WTC11 (cell line): Measurements from ENCODE around the gene CRAMP1. TPM values are rescaled to one million over a fixed set of nuclear protein-coding genes. Genes with fewer than 3 reads are reported as not detected.
A peak's percentile ranks its signal among the peaks of the same experiment; 100 is the strongest.

Experiments
- ATAC-seq: fragments of 200-7000 bp; cut with Tn5 transposase; 2 replicates; pipeline ENCODE4 v1.10.0; 2021; ENCODE audit warnings: mild to moderate bottlenecking, moderate library complexity
- CTCF ChIA-PET: fragments of 300-600 bp; sonication (Branson Sonifier 250); formaldehyde crosslinking; loops from one replicate; lab custom pipeline; 2021; ENCODE audit warnings: antibody characterized with exemption; lab: Charles Lee
- POLR2A ChIA-PET: fragments of 350-600 bp; sonication (Branson Sonifier 250); formaldehyde crosslinking; loops from one replicate; lab custom pipeline; 2021; ENCODE audit warnings: antibody characterized with exemption; lab: Charles Lee
- DNase-seq: peaks from one replicate; pipeline ENCODE4 v3.0.0; 2021; ENCODE audit warnings: low spot score
- H3K27ac Mint-ChIP-seq: 2 replicates; pipeline ENCODE4 v1.8.0; 2021; ENCODE audit warnings: mixed read lengths
- H3K27me3 Mint-ChIP-seq: 2 replicates; pipeline ENCODE4 v1.8.0; 2021; ENCODE audit warnings: low read depth, mild to moderate bottlenecking, moderate library complexity, mixed read lengths
- H3K36me3 Mint-ChIP-seq: 2 replicates; pipeline ENCODE4 v1.8.0; 2021; ENCODE audit warnings: mixed read lengths
- H3K4me1 Mint-ChIP-seq: 2 replicates; pipeline ENCODE4 v1.8.0; 2022; ENCODE audit warnings: mixed read lengths
- H3K4me3 Mint-ChIP-seq: 2 replicates; pipeline ENCODE4 v1.8.0; 2021; ENCODE audit warnings: mild to moderate bottlenecking, moderate library complexity, mixed read lengths
- H3K9me3 Mint-ChIP-seq: 2 replicates; pipeline ENCODE4 v1.8.0; 2021; ENCODE audit warnings: mixed read lengths
- FOXK1 ChIP-seq: sonication (generic); formaldehyde crosslinking; IDR thresholded peaks from 2 replicates; pipeline ENCODE4 v1.8.0; 2022; ENCODE audit warnings: mild to moderate bottlenecking, moderate library complexity, missing genetic modification reagents
- FOXP1 ChIP-seq: sonication (generic); formaldehyde crosslinking; IDR thresholded peaks from 2 replicates; pipeline ENCODE4 v1.8.0; 2022; ENCODE audit warnings: missing genetic modification reagents, mild to moderate bottlenecking, moderate library complexity, borderline replicate concordance
- OVOL2 ChIP-seq: fragments of 250-450 bp; sonication (Bioruptor Pico); IDR thresholded peaks from 2 replicates; pipeline ENCODE4 v1.9.0; 2021; ENCODE audit warnings: mild to moderate bottlenecking, borderline replicate concordance
- RORB ChIP-seq: fragments of 250-450 bp; sonication (Bioruptor Pico); IDR thresholded peaks from 2 replicates; pipeline ENCODE4 v1.9.0; 2021; ENCODE audit warnings: mild to moderate bottlenecking
- SMAD3 ChIP-seq: sonication (generic); formaldehyde crosslinking; IDR thresholded peaks from 2 replicates; pipeline ENCODE4 v1.8.0; 2022; ENCODE audit warnings: missing genetic modification reagents, mild to moderate bottlenecking, borderline replicate concordance
- TP53 ChIP-seq: sonication (generic); formaldehyde crosslinking; IDR thresholded peaks from 2 replicates; pipeline ENCODE4 v1.8.1; 2023; ENCODE audit warnings: mild to moderate bottlenecking, missing genetic modification reagents
- ZNF121 ChIP-seq: sonication (generic); formaldehyde crosslinking; IDR thresholded peaks from 2 replicates; pipeline ENCODE4 v1.8.0; 2023; ENCODE audit warnings: missing genetic modification reagents
- ZNF396 ChIP-seq: fragments of 250-450 bp; sonication (Bioruptor Pico); IDR thresholded peaks from 2 replicates; pipeline ENCODE4 v1.8.0; 2021; ENCODE audit warnings: mild to moderate bottlenecking, moderate library complexity, borderline replicate concordance
- ZNF416 ChIP-seq: fragments of 250-450 bp; sonication (Bioruptor Pico); IDR thresholded peaks from 2 replicates; pipeline ENCODE4 v1.9.0; 2021; ENCODE audit warnings: mild to moderate bottlenecking, inconsistent platforms
- total RNA-seq: library from RNA; stranded (reverse); gene quantifications from 3 replicates; pipeline ENCODE4 v1.2.3, GENCODE V29; 2021
- TF ChIP-seq, protein P1 (sequence below): sonication (generic); formaldehyde crosslinking; conservative IDR thresholded peaks from 2 replicates; pipeline ENCODE4 v1.8.1; 2022; ENCODE audit warnings: mild to moderate bottlenecking, missing genetic modification reagents
- TF ChIP-seq, protein P2 (sequence below): sonication (generic); formaldehyde crosslinking; IDR thresholded peaks from 2 replicates; pipeline ENCODE4 v1.8.0; 2023; ENCODE audit warnings: missing genetic modification reagents, mild to moderate bottlenecking, borderline replicate concordance
- TF ChIP-seq, protein P3 (sequence below): fragments of 250-450 bp; sonication (Bioruptor Pico); conservative IDR thresholded peaks from 2 replicates; pipeline ENCODE4 v1.9.0; 2021; ENCODE audit warnings: mild to moderate bottlenecking
- TF ChIP-seq, protein P4 (sequence below): sonication (generic); formaldehyde crosslinking; IDR thresholded peaks from 2 replicates; pipeline ENCODE4 v1.8.0; 2023; ENCODE audit warnings: missing genetic modification reagents
- TF ChIP-seq, protein P5 (sequence below): fragments of 200-600 bp; IDR thresholded peaks from 2 replicates; pipeline ENCODE4 v1.8.0; 2022; ENCODE audit warnings: antibody characterized with exemption

The CRAMP1 gene
- total RNA-seq, 1 experiment from 2014 or later: 27.4 TPM

DNA sequence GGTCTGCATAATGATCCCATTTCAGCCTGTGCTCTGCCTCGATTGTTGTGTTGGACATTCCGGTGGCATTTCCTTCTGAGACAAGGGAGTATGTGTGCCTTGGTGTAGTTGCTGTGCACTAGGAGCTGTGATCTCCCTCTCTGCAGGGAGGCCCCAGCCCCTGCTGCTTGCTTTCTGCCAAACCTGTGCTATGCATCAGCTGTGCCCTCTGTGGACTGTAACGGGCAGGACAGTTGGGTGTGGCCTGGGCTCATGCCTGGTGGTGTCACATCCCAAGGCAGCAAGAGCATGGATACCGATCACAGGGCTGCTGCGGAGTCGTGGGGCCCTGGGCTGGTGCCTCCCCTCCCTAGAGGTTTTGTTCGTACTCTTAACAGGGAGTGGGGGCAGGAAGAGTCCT is 62.1 kb downstream of the CRAMP1 start (continued):
- no peak for TF ChIP-seq FOXK1 (CRISPR knock-in tag)
- TF ChIP-seq ZNF121 (CRISPR knock-in tag): no peak
- TF ChIP-seq FOXP1 (CRISPR knock-in tag): no peak
- TF ChIP-seq, protein P1, sequence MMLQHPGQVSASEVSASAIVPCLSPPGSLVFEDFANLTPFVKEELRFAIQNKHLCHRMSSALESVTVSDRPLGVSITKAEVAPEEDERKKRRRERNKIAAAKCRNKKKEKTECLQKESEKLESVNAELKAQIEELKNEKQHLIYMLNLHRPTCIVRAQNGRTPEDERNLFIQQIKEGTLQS (CRISPR knock-in tag): no peak
- TF ChIP-seq RORB: no peak
- TF ChIP-seq, protein P2, sequence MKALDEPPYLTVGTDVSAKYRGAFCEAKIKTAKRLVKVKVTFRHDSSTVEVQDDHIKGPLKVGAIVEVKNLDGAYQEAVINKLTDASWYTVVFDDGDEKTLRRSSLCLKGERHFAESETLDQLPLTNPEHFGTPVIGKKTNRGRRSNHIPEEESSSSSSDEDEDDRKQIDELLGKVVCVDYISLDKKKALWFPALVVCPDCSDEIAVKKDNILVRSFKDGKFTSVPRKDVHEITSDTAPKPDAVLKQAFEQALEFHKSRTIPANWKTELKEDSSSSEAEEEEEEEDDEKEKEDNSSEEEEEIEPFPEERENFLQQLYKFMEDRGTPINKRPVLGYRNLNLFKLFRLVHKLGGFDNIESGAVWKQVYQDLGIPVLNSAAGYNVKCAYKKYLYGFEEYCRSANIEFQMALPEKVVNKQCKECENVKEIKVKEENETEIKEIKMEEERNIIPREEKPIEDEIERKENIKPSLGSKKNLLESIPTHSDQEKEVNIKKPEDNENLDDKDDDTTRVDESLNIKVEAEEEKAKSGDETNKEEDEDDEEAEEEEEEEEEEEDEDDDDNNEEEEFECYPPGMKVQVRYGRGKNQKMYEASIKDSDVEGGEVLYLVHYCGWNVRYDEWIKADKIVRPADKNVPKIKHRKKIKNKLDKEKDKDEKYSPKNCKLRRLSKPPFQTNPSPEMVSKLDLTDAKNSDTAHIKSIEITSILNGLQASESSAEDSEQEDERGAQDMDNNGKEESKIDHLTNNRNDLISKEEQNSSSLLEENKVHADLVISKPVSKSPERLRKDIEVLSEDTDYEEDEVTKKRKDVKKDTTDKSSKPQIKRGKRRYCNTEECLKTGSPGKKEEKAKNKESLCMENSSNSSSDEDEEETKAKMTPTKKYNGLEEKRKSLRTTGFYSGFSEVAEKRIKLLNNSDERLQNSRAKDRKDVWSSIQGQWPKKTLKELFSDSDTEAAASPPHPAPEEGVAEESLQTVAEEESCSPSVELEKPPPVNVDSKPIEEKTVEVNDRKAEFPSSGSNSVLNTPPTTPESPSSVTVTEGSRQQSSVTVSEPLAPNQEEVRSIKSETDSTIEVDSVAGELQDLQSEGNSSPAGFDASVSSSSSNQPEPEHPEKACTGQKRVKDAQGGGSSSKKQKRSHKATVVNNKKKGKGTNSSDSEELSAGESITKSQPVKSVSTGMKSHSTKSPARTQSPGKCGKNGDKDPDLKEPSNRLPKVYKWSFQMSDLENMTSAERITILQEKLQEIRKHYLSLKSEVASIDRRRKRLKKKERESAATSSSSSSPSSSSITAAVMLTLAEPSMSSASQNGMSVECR (CRISPR knock-in tag): no peak
- TF ChIP-seq, all 79 proteins: peak for 0

DNA sequence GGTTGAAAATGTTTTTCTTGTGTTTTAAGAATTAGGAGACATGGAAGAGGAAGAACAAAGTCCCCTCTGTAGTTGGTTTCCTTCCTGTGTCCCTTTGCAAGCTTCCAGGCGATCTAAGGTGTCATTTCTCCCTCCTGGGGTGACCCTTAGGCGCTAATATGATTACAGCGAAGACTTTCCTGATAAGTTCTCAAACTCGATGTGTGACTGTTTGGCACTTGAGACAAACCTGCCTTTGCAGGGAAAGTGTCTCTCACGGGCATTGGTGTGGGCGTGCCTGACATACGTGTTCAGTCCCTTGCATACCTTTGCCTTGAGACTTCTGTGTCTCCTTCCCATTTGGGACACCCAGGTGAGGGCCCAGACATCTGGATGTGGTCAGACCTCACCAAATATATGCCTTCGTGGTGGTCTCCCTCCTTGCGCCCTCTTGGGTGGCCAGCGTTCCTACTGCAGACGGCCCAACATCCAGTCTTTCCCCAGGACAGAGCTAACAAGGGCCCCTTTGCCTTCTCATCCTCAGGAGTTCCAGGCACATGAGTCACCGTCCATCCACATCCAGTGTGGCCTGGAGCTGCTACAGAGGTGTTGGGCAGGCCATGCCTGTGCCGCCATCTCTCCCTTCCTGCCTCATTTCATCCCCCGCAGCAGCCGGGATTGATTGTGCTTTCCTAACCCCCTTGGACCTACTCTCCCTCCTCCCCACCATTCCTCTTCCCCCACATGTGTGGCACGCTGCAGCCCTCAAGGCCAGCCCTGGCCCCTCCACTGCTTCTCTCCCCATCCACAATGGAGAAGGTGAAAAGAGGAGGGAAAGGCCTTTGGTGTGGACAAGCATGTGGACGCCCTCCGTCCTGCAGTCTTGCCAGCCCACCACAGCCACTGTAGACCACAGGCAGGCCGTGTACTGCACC is 62.8 kb downstream of the CRAMP1 start:
- Mint-ChIP-seq H3K4me1 (peaks cover 14% of the 10 kb centered on the region), H3K4me3 (no peak overlapping the region), H3K9me3 (no peaks in the 10 kb centered on the region), H3K36me3 (peaks cover 49% of the 10 kb centered on the region), H3K27me3 (no peaks in the 10 kb centered on the region), H3K27ac (no peak overlapping the region)
- TF ChIP-seq, protein P3, sequence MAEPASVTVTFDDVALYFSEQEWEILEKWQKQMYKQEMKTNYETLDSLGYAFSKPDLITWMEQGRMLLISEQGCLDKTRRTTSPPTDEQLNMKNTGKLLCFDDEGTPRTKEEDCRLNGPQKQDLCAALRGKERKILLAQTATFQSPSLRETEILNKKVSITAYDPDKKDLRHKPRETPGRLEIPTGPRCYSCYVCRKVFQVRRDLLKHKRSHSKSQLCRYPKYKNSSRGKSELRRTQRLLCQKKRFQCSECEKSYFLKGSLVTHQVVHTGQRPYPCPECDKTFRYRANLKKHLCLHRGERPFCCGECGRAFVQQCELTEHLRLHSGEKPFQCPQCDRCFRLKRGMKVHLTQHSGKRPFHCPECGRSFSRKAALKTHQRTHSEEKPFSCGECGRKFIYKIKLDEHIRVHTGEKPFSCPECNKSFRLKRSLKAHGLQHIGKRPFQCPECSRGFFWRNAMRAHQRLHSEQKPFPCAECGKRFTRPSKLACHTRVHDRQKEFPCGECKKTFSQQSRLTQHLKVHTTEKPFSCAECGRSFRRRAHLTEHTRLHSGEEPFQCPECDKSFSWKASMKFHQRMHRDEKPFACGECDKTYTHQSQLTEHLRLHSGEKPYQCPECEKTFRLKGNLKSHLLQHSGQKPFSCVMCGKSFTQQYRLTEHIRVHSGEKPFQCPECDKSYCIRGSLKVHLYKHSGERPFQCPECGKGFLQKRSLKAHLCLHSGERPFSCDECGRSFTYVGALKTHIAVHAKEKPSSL (CRISPR knock-in tag): no peak
- TF ChIP-seq, protein P4, sequence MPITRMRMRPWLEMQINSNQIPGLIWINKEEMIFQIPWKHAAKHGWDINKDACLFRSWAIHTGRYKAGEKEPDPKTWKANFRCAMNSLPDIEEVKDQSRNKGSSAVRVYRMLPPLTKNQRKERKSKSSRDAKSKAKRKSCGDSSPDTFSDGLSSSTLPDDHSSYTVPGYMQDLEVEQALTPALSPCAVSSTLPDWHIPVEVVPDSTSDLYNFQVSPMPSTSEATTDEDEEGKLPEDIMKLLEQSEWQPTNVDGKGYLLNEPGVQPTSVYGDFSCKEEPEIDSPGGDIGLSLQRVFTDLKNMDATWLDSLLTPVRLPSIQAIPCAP (CRISPR knock-in tag): no peak
- TF ChIP-seq, protein P5, sequence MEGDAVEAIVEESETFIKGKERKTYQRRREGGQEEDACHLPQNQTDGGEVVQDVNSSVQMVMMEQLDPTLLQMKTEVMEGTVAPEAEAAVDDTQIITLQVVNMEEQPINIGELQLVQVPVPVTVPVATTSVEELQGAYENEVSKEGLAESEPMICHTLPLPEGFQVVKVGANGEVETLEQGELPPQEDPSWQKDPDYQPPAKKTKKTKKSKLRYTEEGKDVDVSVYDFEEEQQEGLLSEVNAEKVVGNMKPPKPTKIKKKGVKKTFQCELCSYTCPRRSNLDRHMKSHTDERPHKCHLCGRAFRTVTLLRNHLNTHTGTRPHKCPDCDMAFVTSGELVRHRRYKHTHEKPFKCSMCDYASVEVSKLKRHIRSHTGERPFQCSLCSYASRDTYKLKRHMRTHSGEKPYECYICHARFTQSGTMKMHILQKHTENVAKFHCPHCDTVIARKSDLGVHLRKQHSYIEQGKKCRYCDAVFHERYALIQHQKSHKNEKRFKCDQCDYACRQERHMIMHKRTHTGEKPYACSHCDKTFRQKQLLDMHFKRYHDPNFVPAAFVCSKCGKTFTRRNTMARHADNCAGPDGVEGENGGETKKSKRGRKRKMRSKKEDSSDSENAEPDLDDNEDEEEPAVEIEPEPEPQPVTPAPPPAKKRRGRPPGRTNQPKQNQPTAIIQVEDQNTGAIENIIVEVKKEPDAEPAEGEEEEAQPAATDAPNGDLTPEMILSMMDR: no peak
- TF ChIP-seq ZNF416 (no peak), SMAD3 (no peak), ZNF396 (no peak)
- POLR2A ChIA-PET: no interaction called here
- ATAC-seq (no peak), DNase-seq (no peak)
- CTCF ChIA-PET: interaction anchor here (0.8 to 2.5 kb wide), 2 partner anchors 10 to 31 kb away, joined by 4 to 7 read pairs; partner anchors contain the start of gene MAPK8IP3

DNA sequence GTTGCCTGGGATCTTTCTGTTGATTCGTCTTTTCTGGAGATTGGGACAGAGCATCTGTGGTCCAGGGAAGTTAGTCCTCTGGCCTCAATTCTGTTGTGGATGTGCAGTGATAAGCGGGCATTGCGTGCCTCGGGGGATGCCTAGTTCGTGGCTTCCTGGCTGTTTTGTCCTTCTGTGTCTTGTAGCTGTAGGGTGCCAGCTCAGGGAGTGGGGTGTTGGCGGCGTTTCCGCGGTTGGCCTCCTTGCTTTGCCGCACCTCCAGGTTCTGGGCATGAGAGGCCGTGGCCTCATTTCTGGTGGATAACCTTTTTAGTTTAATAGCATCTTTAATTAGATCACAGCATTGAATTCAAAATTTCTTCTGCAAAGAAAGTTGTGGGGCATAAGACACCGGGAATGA is 64.5 kb downstream of the CRAMP1 start:
- H3K27me3 Mint-ChIP-seq: no peaks in the 10 kb centered on the region
- H3K4me3 Mint-ChIP-seq: peak overlapping the region; percentile 59
- H3K9me3 Mint-ChIP-seq: no peaks in the 10 kb centered on the region
- peak overlapping the region; percentile 28 for H3K27ac Mint-ChIP-seq
- ChIA-PET POLR2A (no interaction called here), CTCF (interaction anchor here (1.9 to 2.7 kb wide), 2 partner anchors 29 to 88 kb away, joined by 9 to 36 read pairs; partner anchors contain the start of gene MAPK8IP3)
- TF ChIP-seq TP53 (CRISPR knock-in tag) (no peak), OVOL2 (CRISPR knock-in tag) (no peak)
- H3K4me1 Mint-ChIP-seq: peaks cover 30% of the 10 kb centered on the region
- H3K36me3 Mint-ChIP-seq: peaks cover 38% of the 10 kb centered on the region
- no peak for ATAC-seq
- no peak for DNase-seq
